Stimulated activated CD4-positive, alpha-beta T cell treated with anti-CD3 and anti-CD28 coated beads, Interleukin-4, amount 100 ng/mL, for 1 hour (primary cell): ENCODE results near the gene SLC22A4.

Source experiments
- DNase-seq: peaks from one replicate; pipeline ENCODE4 v3.0.0-alpha.2; 2020

SLC22A4 gene

DNA sequence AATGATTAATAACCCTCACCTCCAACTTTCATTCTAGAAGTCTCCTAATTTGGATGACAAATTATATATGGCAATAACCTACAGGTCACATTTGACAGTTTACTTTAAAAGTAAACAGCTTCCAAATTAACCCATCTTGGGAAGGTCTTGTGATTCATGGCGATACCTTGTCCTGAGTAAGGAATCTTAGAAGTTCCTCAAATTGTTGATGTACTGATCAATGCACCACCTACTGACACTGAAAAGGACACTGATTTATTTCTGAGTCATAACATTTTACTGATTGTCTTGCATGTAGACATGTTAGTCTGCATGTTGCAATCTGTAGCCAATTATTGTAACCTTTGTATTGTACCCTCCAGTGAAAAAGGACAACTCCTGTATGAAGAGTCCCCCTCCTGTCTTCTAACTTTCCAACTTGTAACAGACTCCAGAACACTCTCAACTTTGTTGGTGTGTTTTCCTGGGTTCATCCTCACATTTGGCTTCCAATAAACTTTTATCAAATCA lies 59.3 kb downstream of the SLC22A4 start:
- DNase-seq = no peak

DNA sequence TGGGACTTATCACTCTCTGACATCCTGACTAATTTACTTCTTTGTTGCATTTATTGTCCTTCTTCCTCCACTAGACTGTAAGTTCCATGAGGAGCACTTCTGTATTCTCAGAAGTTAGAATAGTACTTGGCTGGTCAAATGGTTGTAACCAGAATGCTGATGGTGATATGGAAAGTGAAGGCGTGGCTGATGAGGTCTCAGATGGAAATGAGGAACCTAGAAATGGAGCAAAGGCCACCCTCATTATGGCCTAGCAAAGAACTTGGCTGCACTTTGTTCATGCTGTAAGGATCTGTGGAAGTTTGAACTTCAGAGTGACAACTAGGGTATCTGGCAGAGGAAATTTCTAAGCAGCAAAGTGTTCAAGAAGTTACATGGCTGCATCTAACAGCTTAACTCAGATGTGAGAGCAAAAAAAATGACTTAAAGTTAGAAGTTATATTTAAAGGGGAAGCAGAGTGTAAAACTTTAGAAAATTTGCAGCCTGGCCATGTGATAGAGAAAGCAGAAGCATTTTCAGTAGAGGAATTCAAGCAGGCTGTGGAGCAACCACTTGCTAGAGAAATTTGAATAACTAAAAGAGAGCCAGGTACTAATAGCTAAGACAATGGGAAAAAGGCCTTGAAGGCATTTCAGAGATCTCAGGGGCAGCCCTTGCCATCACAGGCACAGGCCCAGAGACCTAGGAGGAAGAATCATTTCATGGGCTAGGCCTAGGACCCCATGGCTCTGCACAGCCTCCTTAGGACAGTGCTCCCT lies 60.4 kb downstream of the SLC22A4 start:
- DNase-seq = no peak

DNA sequence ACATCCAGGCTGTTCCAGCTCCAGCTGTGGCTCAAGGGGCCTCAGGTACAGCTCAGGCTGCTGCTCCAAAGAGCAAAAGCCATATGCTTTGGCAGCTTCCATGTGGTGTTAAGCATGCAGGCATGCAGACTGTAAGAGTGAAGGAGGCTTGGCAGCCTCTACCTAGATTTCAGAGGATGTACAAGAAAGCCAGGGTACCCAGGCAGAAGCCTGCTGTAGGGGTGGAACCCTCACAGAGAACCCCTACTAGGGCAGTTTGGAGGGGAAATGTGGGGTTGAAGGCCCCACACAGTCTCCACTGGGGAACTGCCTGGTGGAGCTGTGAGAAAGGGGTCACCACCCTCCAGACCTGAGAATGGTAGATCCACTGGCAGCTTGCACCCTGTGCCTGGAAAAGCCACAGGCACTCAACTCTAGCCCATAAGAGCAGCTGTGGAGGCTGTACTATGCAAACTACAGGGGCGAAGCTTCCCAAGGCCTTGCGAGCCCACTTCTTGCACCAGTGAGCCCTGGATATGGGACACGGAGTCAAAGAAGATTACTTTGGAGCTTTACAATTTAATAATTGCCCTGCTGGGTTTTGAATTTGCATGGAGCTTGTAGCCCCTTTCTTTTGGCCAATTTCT lies 61.1 kb downstream of the SLC22A4 start:
- no peak for DNase-seq

DNA sequence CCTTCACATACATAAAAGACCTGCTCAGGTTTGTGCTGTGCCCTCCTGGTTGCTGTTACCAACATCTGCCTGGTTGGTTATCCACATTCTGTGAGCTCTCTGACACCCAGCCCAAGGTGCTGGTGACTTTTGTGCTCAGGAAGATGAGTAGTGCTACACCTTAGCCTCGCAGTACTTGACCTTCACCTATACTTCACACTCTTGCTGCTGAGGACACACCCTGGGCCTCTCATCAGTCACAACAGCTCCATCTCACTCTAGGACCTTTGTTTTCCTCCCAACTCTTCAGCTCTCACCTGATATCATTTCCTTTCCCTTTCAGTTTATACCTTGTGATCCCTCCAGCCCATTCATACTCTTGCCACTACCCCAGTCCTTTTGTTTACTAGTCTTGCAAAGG lies 64.6 kb downstream of the SLC22A4 start:
- no peak for DNase-seq

DNA sequence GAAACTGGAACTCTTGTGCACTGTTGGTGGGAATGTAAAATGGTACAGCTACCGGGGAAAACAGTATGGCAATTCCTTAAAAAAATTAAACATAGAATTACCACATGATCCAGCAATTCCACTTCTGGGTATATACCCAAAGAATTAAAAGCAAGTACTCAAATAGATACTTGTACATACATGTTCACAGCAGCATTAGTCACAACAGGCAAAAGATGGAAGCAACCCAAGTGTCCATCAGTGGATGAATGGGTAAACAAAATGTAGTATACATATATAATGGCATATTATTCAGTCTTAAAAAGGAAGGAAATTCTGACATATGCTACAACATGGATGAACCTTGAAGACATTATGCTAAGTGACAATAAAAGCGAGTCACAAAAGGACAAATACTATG lies 67.9 kb downstream of the SLC22A4 start:
- no peak for DNase-seq

DNA sequence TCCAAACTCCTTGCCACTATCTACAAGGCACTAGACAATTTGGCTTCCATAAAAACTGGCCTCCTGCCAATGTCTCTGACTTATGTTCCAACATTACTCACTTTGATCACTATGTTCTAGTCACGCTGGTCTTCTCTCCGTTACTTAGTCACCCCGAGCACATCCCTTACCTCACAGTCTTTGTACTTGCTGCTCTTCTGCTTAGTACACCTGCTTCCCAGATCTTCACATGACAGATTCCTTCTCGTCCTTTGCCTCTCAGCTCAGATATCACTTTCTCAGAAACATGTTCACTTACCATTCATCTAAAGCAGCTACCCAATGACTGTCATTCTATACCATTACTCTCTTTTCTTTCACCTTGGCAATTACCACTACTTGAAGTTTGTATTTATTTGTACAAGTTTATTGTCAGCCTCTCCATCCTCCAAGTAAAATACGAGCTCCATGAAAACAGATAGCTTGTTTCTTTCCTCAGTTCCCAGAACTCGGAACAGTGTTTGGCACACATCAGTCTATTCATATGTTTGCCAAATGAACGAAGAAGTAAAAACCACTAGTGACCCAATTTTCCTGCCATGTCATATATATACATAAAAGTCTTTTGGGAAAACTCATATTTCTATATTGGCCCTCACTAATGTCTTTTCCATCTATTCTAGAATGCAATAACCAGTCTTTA lies 69.4 kb downstream of the SLC22A4 start:
- no peak for DNase-seq

DNA sequence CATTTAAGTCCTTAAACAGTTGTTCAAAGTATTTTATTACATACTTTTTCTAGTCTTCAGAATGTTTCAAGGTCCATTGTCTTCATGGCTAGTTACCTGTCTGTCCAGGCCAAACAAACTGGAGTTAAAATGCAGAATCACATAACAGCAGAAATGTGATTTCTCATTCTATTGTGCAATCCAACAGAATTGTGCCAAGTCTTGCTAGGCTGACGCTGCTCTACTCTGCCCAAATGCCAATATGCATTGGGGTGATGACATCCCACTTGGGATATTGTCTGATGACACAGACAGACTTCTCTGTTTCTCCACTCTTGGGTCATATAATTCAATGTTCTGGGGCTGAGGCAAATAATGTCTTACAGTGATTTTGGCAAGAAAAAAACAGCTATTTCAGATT lies 70.1 kb downstream of the SLC22A4 start:
- DNase-seq = no peak

DNA sequence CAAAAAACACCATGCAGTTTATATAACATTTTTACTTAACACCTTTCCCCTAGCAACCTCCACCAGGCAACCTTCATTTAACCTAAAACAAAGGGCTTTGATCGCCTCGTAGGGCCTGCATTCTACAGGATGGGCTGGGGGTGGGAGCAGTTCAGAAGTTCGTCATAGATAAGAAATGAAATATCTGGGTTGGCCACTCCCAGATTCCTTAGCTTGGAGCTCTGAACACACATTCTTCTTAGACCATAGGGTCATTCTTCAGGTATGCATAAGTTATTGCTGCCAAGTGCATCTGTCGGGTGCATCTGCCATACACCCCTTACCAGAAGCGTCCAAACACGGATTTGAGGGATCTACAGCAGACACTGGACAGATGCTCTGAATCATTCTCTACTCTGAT lies 71.0 kb downstream of the SLC22A4 start:
- DNase-seq = no peak

DNA sequence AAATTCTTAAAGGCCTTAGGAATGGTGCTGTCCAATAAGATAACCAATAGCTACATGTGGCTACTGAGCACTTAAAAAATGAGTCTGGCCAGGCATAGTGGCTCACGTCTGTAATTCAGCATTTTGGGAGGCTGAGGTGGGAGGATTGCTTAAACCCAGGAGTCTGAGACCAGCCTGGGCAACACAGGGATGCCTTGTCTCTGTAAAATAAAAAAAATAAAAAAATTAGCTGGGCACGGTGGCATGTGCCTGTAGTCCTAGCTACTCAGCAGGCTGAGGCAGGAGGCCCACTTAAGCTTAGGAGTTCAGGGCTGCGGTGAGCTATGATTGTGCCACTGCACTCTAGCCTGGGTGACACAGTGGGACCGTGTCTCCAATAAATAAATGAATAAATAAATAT lies 74.0 kb downstream of the SLC22A4 start:
- no peak for DNase-seq

DNA sequence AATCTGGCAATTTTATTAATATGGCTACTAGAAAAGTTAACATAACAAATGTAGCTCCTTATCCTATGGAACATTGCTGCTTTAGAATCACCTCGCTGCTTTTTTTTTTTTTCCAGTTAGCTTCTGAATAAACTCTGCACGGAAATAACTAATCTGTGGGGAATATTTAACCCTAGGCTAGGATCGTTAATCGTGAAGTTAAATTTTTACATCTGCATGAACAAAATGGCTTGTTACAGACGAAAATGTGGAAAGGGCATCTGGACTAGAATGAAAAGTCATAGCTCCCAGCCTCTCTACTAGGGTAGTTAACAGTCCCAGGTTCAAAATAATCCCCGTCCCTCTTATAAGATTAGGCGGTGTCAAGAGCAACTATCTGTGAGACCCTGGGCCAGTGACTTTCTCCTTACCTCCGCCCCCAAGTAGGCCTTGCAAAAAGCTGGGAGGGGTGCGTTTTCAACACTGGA lies 74.8 kb downstream of the SLC22A4 start:
- no peak for DNase-seq

DNA sequence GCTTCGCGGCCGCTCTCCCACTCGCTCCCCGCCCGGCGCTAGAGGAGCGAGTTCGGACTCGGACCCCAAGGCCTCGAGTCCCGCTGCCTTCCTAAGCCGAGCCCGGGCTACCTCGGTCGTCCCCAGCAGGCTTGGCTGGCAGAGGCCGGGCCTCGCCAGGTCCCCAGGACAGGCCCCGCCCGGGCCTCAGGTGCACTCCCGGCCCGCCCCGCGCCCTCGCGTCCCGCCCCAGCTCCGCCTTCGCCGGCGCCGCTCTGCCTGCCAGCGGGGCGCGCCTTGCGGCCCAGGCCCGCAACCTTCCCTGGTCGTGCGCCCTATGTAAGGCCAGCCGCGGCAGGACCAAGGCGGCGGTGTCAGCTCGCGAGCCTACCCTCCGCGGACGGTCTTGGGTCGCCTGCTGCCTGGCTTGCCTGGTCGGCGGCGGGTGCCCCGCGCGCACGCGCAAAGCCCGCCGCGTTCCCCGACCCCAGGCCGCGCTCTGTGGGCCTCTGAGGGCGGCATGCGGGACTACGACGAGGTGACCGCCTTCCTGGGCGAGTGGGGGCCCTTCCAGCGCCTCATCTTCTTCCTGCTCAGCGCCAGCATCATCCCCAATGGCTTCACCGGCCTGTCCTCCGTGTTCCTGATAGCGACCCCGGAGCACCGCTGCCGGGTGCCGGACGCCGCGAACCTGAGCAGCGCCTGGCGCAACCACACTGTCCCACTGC lies 75.4 kb downstream of the SLC22A4 start, which contains the start of gene SLC22A5:
Gene SLC22A5 (plus strand): TSS at position 237 of the 707 bp plus-strand sequence. CDS start 263 bp downstream, at position 500.
- DNase-seq = peak; percentile 80

DNA sequence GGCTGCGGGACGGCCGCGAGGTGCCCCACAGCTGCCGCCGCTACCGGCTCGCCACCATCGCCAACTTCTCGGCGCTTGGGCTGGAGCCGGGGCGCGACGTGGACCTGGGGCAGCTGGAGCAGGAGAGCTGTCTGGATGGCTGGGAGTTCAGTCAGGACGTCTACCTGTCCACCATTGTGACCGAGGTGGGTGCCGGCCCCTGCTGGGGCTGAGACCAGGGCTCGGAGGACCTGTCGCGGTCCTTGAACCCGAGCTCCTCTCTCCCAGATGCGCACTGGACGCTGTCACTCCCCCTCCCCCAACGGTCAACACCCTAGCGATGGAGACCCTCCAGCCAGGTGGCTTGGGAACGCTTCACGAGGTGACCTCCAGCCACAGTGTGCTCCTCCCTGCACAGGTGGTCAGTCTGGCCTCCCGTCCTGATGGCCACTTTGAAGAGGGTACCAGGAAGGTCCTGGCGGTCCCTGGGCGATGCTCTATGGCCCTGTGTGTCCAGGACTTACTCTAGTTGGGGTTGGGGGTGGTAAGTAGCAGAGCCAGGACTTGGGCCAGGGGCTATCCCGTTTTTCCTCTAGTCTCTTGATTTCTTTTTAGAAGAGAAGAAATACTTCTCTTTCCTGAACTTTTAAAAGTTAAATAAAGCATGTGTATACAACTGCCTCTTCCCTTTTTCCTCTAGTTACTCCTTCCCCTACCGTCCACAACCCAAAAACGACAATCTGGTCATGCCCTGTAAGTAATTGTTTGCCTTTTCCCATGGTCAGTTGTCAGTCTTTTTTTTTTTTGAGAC lies 76.2 kb downstream of the SLC22A4 start:
- no peak for DNase-seq

DNA sequence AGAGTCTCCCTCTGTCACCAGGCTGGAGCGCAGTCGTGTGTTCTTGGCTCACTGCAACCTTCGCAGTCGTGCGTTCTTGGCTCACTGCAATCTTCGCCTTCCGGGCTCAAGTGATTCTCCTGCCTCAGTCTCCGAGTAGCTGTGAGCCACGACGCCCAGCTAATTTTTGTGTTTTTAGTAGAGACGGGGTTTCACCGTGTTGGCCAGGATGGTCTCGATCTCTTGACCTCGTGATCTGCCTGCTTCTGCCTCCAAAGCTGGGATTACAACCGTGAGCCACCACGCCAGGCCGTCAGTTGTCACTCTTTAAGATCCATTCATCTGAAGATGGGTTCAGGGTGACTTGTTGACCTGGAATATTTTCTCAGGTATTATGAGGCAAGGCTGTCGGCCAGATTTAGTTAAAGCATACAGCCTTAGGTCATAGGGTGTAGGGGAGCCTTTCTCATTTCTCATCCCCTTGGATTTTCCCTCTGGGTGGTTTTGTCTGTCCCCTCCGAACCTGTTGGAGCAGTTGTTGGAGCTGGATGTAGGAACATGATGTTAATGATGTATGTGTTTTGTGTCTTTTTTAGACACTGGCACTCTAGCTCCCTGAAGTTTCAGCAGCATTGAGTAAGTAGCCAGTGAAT lies 76.9 kb downstream of the SLC22A4 start:
- no peak for DNase-seq

DNA sequence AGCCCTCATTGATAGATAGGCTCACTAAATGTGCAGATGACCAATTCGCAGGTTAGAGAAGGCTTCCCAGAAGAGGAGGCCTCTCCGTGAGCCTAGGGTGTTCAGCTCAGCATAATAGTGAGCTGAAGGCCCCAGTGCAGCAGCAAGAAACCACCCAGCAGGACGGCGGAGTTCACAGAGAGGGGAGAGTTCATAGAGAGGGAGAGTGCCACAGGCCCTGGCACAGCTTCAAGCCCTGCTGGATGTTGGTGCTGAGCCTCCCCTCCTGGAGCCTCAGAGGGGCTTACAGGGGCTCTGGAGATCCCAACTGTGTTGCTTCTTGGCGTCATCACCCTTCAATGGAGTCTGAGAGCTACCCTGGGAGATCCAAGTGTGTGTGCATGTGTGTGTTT lies 77.4 kb downstream of the SLC22A4 start:
- no peak for DNase-seq

DNA sequence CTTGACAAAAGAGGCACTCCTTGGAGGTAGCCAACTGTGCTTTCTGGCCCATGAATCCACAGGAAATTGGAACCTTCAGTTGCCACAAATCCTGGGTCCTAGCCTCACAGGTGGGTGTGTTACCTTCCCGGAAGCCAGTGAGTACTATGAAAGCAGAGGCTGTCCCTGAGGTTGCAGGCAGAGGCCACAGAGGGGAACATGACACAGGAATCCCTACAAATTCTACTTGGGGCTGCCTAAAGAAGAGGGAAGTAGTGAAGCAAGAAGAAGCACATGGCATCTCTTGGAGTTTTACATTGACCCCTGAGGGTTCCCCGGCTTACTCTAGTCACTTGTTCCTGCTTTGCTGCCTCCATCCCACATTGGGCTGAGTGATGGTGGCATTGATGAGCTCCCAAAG lies 77.9 kb downstream of the SLC22A4 start:
- DNase-seq = no peak

DNA sequence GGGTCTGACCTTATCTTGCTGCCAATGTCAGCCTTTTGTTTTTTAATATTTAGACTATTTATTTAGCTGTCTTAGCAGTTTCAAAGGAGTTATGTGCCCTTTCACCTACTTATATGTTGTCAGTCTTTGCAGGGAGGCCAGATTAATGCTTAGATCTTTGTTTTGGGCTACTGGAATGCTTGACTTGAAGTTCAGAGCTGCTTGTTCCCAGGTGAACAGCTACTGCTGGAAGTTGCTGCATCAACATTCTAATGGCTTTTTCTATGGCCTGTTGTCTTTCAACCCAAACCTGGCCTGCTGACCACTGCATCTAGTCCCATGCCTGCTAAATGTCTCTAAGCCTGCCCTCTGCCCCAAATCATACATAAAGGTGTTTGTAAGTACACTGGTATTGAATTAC lies 78.3 kb downstream of the SLC22A4 start:
- no peak for DNase-seq

DNA sequence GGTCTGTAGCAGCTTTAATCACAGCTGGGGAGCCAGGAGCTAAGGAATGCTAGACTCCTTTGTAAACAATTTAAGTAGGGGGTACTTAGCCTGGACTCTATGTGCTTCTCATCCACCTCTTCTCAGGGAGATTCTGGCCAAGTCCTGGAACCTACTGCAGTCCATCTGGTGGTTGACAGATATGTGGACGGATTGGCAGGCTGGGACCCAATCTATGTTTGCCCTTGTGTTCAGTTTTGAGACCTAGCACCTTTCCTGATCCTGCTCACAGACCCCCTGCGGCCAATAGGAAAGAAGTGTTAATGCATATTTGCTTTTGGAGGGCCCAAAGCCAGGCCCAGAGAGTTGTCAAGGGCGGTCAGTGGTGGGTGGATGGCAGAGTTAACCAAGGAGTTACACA lies 81.8 kb downstream of the SLC22A4 start:
- DNase-seq = no peak

DNA sequence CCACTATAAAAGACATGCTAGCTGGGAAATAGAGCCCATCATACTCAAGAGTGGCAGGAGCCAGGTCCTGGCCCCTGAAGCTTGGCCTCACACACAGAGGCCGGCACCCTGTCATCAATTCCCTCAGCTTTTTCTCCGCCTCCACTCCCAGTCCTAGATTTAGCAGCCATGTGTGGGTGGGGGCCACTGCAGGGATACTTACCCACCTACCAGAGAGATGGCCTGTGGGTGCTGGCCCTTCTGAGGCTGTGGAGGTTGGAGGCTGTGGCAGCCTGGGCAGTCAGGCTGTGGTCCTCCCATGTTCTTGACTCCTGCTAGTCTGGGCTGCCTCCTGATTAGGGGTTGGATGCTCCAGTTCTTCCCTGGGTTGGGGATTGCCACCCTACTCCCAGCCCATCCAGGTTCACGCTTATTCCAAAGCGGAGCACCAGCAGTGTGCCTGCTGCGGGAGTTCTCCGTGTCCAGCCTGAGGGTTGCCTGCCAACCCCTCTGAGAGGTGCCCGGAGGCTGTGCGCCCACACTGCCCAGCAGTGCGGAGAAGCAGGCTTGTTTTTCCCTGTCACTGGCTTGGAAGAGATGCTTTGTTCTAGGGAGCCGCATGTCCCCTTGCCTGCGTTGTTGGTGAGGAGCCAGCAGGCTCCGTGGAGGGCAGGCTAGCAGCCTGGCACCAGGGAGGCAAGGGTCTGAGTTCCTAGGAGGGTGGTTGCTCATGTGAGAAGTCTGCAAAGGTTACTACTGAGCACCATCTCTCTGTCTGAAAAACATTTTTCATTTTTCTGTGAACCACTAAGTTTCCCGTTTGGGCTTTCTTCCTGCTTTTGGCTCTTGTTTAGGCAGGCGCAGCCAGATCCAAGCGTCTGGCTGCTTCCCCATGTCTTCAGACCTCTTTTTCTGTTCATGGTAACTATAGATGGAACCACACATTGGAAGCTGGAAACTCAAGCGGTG lies 82.8 kb downstream of the SLC22A4 start:
- DNase-seq = no peak

DNA sequence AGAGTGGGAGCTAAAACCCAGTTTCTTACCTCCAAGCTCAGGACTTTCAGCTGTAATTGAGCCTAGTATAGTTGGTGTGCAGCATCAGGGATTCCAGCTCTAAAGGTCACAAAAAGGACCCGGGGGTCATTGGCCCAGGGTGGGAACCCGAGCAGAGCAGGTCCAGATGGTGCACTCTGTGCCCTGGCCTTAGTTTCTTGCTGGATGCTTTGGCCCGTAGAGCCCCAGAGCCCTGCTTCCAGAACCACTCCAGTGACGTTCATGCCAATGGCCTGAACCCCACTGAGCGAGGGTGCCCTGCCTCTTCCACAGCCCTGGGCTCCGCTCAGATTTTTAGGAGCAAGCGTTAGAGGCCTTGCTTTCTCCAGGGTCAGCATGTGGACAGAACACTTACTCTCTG lies 83.5 kb downstream of the SLC22A4 start:
- DNase-seq = no peak

DNA sequence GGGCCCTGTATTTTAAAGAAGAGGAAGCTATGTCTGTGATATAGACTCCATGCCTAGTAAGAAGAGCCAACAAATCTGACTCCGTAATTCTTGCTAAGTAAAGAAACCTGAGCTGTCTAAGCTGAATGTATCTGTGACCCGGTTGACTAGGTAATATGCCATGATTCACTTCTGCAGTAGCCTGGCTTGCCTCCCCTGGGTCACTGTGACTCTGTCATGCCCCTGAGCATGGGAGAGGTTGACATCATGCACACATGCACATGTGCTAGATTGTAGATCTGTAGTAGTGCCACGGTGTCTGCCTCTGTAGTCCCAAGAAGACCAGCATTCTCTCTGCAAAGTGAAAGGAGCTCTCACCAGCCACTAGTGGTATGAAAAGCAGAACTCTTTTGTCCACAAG lies 84.4 kb downstream of the SLC22A4 start:
- DNase-seq = no peak

DNA sequence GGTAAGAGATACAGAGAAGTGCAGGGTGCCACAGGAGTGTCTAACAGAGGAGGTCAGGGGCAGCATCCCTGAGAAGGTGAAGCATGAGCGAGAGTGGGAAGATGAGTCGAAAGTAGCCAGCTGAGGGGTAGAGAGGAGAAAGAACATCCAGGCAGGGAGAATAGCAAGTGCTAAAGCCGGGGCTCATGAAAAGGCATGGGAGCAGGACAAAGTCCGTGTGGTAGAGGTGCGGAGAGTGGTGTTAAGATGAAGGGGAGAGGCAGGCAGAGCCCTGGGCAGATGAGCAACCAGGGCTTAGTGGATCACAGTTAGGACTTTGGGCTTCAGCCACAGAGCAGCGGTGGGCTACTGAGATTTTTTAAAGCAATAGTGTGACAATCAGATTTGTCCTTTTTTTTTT lies 85.9 kb downstream of the SLC22A4 start:
- no peak for DNase-seq
